ENCODE data around the gene ARPC4.
"Not testable (repeated sequence)": the region's sequence is repeated elsewhere in the genome, so short reads cannot be mapped to it uniquely, and the experiment has no call there.

Gene ARPC4

GRCh38 chr3:9852528-9852927, 59.6 kb downstream of the ARPC4 start:
- DNase-seq (ENCODE audit: low read depth) = no peak
- TF ChIP-seq CTCF (conservative IDR thresholded peaks at IDR 0.05; ENCODE audit: low read depth, low read length) = no peak
- H3K4me3 ChIP-seq (ENCODE audit: low read depth, low read length) = no peak overlapping the region

GRCh38 chr3:9854291-9854940, 61.5 kb downstream of the ARPC4 start:
- not testable (repeated sequence) for H3K4me3 ChIP-seq (ENCODE audit: low read depth, low read length); DNase-seq (ENCODE audit: low read depth)

GRCh38 chr3:9855594-9855993, 62.7 kb downstream of the ARPC4 start:
- no peak for DNase-seq (ENCODE audit: low read depth)
- no peak for TF ChIP-seq CTCF (conservative IDR thresholded peaks at IDR 0.05; ENCODE audit: low read depth, low read length)
- H3K4me3 ChIP-seq (ENCODE audit: low read depth, low read length) = no peak overlapping the region

Measured in choroid plexus epithelial cell (primary cell).